ENCODE measurements around the gene CNPY1. TPM values are rescaled to one million over a fixed set of nuclear protein-coding genes. Genes with fewer than 3 reads are reported as not detected.
A peak's percentile ranks its signal among the peaks of the same experiment; 100 is the strongest.
"Not testable (repeated sequence)": the region's sequence is repeated elsewhere in the genome, so short reads cannot be mapped to it uniquely, and the experiment has no call there.

CNPY1 gene
- total RNA-seq, 1 donor from 2014 or later, result under 0.01 TPM

- no peak for FAIRE-seq
Measured at GRCh38 chr7:155580367-155580766, 34.0 kb upstream of the CNPY1 start.

GRCh38 chr7:155579565-155579964, 33.2 kb upstream of the CNPY1 start:
- FAIRE-seq, result no peak
- no peak for DNase-seq (ENCODE audit: low spot score in 2 of 2)

More at GRCh38 chr7:155580367-155580766, 34.0 kb upstream of the CNPY1 start:
- DNase-seq (ENCODE audit: low spot score in 2 of 2), result no peak

GRCh38 chr7:155578016-155578415, 31.7 kb upstream of the CNPY1 start:
- DNase-seq (ENCODE audit: low spot score in 2 of 2), result no peak
- FAIRE-seq, result no peak

GRCh38 chr7:155577509-155577905, 31.1 kb upstream of the CNPY1 start:
- no peak for DNase-seq (ENCODE audit: low spot score in 2 of 2)
- no peak for FAIRE-seq

- DNase-seq (ENCODE audit: low spot score in 2 of 2) (peak in 1 of 2 donors; percentile 51), FAIRE-seq (no peak)
Measured at GRCh38 chr7:155576900-155577508, 30.6 kb upstream of the CNPY1 start.

- FAIRE-seq (no peak), DNase-seq (ENCODE audit: low spot score in 2 of 2) (no peak)
Measured at GRCh38 chr7:155576416-155576815, 30.1 kb upstream of the CNPY1 start.

- FAIRE-seq (no peak), DNase-seq (ENCODE audit: low spot score in 2 of 2) (no peak)
Measured at GRCh38 chr7:155574556-155575290, 28.4 kb upstream of the CNPY1 start.

- DNase-seq (ENCODE audit: low spot score in 2 of 2), result no peak
Measured at GRCh38 chr7:155571581-155572345, 25.4 kb upstream of the CNPY1 start.

GRCh38 chr7:155570991-155571390, 24.6 kb upstream of the CNPY1 start:
- DNase-seq (ENCODE audit: low spot score in 2 of 2) (no peak), FAIRE-seq (no peak)

More at GRCh38 chr7:155571581-155572345, 25.4 kb upstream of the CNPY1 start:
- FAIRE-seq, result no peak

GRCh38 chr7:155570171-155570958, 24.0 kb upstream of the CNPY1 start:
- DNase-seq (ENCODE audit: low spot score in 2 of 2) (no peak), FAIRE-seq (no peak)

- FAIRE-seq (no peak), DNase-seq (ENCODE audit: low spot score in 2 of 2) (no peak)
Measured at GRCh38 chr7:155569681-155570080, 23.3 kb upstream of the CNPY1 start.

- DNase-seq (ENCODE audit: low spot score in 2 of 2) (no peak), FAIRE-seq (no peak)
Measured at GRCh38 chr7:155568842-155569494, 22.6 kb upstream of the CNPY1 start.

GRCh38 chr7:155568333-155568660, 21.9 kb upstream of the CNPY1 start:
- FAIRE-seq, result no peak
- no peak for DNase-seq (ENCODE audit: low spot score in 2 of 2)

GRCh38 chr7:155567646-155568332, 21.4 kb upstream of the CNPY1 start:
- no peak for FAIRE-seq

GRCh38 chr7:155566011-155566836, 19.9 kb upstream of the CNPY1 start:
- no peak for DNase-seq (ENCODE audit: low spot score in 2 of 2)
- no peak for FAIRE-seq

More at GRCh38 chr7:155567646-155568332, 21.4 kb upstream of the CNPY1 start:
- DNase-seq (ENCODE audit: low spot score in 2 of 2), result no peak

- FAIRE-seq, result no peak
- no peak for DNase-seq (ENCODE audit: low spot score in 2 of 2)
Measured at GRCh38 chr7:155565596-155565995, 19.2 kb upstream of the CNPY1 start.

- not testable (repeated sequence) for DNase-seq (ENCODE audit: low spot score in 2 of 2); FAIRE-seq
Measured at GRCh38 chr7:155562976-155563375, 16.6 kb upstream of the CNPY1 start.

GRCh38 chr7:155562106-155562505, 15.7 kb upstream of the CNPY1 start:
- DNase-seq (ENCODE audit: low spot score in 2 of 2), result no peak
- no peak for FAIRE-seq

All from frontal cortex (tissue), 4 donors.